Activated CD8-positive, alpha-beta memory T cell treated with anti-CD3 and anti-CD28 coated beads, Interleukin-2, amount 50 U/mL, for 24 hours (primary cell): ENCODE measurements around the gene YWHAH.

Experiments
- DNase-seq: peaks from one replicate; pipeline ENCODE4 v3.0.0-alpha.2; 2020; ENCODE audit errors: extremely low read depth

Gene YWHAH

GRCh38 chr22:31923136-31923535 lies 21.2 kb upstream of the YWHAH start:
- DNase-seq: no peak

DNA sequence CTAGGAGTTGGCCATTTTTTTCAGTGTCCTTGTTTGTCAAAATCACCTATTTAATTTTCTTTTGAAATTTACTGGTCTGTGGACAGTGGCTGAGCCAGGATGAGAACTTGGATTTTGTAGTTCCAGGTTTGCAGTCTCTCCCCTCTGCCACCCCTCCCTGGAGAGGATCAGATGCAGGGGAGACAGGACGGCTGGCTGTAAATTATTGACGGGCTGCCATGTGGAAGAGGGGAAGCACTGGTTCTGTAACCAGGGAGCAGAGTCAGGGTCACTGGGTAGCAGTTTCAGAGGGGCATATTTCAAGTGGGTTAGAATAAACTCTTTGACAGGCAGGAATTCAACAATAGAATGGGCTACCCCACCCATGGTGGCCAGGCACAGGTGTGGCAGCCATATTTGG lies 20.6 kb upstream of the YWHAH start:
- DNase-seq: no peak

GRCh38 chr22:31925056-31925455 lies 19.3 kb upstream of the YWHAH start:
- no peak for DNase-seq

DNA sequence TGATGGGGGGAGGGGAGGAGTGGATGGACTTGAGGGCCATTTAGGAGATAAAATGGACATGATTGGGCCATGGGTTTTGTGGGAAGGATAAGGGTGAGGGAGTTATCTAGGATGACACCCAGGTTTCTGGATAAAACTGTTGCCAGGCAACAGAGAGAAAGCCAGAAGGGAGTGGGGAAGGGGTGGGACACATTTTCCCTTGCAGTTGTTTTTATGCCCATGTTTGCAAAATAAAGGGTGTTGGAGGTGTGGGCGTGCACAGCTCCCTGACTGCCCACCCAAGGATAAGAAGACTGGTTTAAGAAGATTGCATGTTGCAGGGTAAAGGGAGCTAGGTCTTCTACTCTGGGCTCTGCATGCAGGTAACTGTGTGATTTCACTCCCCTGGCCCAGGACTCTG lies 18.3 kb upstream of the YWHAH start:
- no peak for DNase-seq

DNA sequence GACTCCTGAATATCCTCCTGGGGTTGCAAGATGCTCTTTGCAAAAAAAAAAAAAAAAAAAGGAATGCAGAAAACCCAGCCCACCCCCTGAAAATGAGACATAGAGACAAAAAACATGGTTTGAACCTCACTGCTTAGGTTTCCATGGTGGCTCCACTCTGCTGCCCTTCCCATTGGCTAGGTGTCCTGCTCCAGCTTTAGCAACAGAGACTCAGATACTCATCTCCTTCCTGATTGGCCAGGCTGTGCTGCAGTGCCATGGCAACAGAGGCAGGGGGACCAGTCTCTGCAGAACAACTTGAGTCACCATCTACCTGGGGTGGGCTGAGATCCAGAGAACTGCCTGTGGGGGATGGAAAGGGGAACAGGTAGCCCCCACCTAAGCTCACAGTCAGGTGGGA lies 17.4 kb upstream of the YWHAH start:
- DNase-seq: no peak

DNA sequence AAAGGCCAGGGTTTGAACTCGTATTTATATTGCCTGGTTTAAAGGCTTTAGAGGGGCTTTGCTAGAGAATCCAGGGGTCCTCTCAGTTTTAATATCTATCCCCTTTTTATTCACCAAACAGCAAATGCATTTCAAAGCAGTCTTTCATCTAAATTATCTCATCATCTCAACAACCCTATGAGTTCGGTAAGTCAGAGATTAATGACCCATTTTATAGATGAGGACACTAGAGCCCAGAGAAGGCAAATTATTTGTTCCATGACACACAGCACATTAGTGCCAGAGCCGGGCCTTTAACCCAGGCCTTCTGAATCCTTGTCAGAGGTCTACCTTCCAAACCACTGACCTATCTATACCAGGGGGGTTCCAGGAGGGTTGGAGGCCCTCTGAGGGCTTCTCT lies 16.8 kb upstream of the YWHAH start:
- DNase-seq: no peak

- no peak for DNase-seq
Observed at GRCh38 chr22:31929167-31929930, 15.0 kb upstream of the YWHAH start.

DNA sequence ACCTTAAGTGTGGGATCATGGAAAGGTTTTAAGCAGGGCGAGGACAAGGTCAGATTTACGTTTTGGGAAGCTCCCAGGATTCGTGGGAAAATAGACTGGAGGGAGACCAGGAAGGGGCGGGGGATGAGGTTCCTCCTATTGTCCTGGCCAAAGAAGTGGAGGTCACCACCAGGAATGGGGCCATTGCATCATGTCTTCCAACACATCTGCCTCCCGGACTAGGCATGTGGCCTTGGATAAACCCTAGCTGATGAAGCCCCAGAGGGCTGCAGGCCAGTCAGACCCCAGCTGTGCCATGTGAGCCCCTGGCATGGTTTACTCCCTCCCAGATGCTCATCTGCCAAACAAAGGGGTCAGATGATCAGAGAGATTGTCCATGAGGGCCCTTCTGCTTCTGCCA lies 11.5 kb upstream of the YWHAH start:
- no peak for DNase-seq

DNA sequence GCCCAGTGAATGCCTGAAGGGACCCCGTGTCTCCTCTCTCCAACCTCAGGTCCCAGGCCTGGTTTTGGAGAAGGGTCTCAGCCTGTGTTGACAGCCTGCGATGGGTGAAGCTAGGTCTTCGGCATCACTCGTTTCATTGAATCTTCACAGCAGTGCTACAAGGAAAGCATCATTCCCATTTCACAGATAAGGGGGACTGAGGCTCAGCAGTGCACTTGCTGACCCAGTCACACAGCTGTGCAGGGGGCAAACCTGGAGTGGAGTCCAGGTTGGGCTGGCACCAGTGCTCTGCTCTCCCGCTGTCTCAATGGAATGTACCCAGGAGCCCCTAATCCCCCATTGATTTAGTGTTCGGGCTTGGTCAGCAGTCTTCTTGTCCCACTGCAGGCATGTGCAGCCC lies 10.9 kb upstream of the YWHAH start:
- no peak for DNase-seq

GRCh38 chr22:31933816-31934482 lies 10.4 kb upstream of the YWHAH start:
- DNase-seq: no peak

DNA sequence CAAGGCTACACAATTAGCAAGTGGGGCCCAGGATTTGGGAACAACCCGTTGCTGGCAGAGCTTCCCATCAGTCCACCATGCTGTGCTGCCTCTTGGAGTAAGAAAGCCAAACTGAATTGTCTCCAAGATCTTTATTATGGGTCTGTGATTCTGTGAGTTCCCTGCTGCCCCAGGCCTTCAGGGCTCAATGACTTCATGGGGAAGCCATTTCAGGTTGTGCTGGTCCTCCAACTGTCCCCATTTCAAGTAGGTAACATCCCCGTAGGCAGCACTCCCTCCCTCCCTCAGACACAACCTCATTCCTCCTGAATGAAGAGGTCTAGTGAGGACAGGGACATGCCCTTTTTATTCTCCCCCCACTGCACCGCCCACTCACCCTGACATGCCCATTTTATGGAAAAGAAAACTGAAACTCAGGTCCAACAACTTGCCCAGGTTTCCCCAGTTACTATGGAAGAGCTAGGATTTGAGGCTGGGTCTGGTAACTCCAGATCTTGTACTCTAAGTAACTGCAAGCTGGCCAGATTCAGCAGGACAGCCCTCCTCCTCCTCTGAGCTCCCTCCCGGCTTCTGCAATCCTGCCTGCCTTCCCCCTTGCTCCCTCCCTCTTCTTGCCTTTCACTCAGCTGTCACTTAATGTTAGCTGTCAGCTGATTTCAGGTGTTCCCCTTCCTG lies 8.2 kb upstream of the YWHAH start:
- DNase-seq: no peak

- no peak for DNase-seq
Observed at GRCh38 chr22:31937341-31937740, 7.0 kb upstream of the YWHAH start.

DNA sequence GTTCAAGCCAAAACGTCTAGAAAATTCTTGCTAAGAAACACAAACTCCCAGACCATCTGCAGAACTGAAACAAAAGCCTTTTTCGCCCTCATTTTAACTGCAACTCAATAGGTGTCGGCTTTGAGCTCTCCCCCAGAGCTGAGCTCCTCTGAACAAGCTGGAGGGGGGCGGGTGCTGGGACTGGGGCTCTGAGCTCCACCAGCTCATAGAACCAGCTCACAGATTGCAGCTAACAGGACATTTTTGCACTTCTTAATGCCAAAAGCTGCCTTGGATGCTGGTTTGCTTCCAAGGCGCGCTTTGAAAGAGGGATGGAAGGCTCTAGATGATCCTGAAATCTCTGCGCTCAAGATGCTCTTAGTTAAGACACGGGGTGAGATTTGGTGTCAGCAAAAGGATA lies 6.0 kb upstream of the YWHAH start:
- DNase-seq: no peak

- DNase-seq: no peak
Observed at GRCh38 chr22:31940506-31940905, 3.8 kb upstream of the YWHAH start.

- no peak for DNase-seq
Observed at GRCh38 chr22:31942091-31942490, 2.2 kb upstream of the YWHAH start.

DNA sequence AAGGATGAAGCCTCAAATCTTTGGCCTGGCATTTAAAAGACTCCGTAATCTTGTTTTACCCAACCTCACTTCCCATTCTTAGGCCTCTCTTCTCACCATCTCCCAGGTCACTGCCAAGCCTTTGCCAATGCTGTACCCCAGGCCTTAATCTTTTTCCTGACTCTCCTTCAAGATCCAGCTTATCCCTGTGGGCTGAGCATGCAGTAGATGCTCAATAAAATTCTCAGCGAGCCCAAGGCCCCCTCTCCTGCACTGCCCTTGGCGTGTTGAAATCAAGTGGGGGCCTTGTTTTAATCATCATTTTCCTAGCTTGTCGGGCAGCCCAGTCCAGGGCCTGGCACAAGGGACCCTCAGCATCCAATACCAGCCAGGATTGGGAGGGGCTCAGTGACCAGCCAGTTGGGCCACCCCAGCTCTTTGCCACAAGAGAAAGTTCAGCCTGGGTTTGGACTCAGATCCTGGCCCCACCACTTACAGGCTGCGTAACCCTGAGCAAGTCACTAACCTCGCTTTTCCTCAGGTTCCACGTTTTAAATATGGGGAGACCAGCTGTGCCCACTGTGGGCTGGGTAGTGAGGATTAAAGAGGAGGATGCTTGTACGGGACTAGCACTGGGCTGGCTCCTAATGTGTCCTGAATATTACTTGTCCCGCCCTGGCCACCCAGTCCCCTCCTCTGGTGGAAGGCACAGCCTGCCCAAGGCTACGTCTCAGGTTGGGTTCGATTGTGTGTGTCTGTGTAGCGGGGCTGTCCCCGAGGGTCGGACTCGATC lies 943 bp upstream of the YWHAH start:
- no peak for DNase-seq

DNA sequence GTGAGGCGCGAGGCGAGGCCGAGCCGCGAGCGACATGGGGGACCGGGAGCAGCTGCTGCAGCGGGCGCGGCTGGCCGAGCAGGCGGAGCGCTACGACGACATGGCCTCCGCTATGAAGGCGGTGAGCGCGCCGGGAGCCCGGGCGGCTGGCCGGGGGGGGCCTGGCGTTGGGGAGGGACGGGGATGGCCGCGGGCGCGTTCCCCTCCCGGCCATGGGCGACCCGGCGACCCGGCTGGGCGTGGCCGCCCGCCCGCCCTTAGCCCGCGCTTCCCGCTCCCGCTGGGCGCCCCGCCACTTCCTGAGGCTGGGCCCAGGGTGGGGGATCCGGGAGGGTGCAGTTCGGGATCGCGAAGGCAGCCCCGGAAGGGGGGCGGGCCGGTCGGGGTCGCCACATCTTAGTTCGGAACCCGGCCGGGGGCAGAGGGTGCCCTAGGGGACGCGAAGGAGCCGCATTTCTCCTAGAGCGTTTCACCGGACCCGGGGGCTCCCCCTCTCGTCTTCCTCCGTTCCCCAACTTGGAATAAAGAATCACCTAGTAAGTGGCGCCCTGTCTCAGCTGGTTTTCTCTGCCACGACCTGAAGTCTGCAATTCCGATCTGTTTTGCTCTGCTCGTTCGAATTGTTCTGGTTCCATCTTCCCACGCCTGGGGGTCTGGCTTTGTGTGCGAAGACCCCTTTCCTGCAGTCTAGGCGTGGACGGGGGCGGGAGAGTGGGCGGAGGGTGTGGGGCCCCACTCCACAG lies 536 bp downstream of the YWHAH start:
- no peak for DNase-seq

DNA sequence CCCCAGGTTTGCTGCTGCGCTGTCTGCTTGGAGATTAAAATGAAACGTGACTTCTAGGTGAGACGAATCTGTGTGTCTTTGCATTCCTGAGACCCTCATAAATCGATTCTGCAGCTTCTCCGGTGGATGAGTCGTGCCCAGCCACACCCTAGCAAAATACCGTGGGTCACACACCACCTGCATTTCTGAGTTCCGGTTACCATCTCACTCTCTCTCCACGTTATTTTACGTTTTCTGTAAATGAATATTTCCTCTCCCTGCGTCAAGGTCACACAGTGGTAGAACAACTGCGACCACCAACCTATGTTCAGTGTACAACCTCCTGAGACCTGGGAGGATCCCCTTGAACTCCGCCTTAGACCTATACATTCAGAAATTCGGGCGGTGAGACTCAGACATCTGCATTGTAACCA lies 1.1 kb downstream of the YWHAH start:
- no peak for DNase-seq

DNA sequence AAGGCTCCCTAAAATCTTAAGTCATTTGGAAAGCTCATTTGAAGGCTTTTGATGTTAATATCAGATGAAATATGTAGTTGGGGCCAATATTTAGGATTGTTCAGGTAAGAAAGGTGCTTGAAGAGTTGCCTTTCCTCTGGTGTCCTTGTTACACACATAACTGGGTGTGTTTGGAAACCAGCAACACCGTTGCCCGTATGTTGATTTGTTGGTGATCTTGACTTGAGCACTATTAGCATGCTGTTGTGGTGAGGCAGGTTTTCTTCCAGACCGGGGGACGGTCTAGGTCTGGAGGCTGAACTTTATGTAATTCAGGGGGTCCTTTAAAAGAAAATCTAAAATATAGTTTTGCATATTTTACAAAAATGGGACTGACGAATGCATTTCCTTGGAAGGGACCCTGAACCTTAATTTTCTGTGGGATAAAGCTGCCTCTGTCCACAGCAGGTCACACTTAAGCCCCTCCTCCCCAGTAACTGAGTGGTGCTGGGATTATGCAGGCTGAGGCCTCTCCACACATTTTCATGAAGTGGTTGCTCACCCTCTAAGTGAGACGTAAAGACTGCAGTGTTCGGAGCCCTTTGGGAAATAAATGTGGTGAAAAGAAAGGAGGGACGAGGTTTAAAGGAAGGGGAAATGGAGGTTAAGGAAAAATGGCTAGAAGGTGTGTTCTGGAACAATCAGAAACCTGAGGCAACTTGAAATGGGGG lies 1.8 kb downstream of the YWHAH start:
- DNase-seq: no peak

- DNase-seq: no peak
Observed at GRCh38 chr22:31947296-31947695, 3.0 kb downstream of the YWHAH start.

DNA sequence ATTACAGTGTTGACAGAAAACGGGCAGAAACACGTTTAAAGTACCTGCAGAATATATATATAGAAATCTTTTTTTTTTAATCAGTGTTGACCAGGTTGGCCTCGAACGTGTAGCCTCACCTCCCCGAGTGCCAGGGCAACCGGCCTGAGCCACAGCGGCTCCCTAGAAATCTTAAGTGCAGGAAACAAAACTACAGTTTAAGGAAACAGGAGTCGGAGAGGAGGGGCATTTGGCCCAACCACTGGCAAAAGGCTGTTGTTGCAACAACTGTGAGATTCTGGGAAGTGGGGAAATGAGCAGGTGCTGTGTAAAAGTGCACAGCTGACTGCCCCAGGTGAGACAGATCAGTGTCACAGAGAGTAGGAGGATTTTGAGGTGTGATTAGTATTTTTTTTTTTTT lies 3.7 kb downstream of the YWHAH start:
- DNase-seq: no peak
